CD4-positive, alpha-beta T cell treated with Interleukin-15 for 4 hours (primary cell): ENCODE measurements around the gene STRIP2.
"Not testable (repeated sequence)": the region's sequence is repeated elsewhere in the genome, so short reads cannot be mapped to it uniquely, and the experiment has no call there.

ENCODE experiments used
- DNase-seq: peaks from one replicate; pipeline ENCODE4 v3.0.0-alpha.2; 2020; ENCODE audit warnings: low spot score

STRIP2 gene, protein sequence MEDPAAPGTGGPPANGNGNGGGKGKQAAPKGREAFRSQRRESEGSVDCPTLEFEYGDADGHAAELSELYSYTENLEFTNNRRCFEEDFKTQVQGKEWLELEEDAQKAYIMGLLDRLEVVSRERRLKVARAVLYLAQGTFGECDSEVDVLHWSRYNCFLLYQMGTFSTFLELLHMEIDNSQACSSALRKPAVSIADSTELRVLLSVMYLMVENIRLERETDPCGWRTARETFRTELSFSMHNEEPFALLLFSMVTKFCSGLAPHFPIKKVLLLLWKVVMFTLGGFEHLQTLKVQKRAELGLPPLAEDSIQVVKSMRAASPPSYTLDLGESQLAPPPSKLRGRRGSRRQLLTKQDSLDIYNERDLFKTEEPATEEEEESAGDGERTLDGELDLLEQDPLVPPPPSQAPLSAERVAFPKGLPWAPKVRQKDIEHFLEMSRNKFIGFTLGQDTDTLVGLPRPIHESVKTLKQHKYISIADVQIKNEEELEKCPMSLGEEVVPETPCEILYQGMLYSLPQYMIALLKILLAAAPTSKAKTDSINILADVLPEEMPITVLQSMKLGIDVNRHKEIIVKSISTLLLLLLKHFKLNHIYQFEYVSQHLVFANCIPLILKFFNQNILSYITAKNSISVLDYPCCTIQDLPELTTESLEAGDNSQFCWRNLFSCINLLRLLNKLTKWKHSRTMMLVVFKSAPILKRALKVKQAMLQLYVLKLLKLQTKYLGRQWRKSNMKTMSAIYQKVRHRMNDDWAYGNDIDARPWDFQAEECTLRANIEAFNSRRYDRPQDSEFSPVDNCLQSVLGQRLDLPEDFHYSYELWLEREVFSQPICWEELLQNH

DNA sequence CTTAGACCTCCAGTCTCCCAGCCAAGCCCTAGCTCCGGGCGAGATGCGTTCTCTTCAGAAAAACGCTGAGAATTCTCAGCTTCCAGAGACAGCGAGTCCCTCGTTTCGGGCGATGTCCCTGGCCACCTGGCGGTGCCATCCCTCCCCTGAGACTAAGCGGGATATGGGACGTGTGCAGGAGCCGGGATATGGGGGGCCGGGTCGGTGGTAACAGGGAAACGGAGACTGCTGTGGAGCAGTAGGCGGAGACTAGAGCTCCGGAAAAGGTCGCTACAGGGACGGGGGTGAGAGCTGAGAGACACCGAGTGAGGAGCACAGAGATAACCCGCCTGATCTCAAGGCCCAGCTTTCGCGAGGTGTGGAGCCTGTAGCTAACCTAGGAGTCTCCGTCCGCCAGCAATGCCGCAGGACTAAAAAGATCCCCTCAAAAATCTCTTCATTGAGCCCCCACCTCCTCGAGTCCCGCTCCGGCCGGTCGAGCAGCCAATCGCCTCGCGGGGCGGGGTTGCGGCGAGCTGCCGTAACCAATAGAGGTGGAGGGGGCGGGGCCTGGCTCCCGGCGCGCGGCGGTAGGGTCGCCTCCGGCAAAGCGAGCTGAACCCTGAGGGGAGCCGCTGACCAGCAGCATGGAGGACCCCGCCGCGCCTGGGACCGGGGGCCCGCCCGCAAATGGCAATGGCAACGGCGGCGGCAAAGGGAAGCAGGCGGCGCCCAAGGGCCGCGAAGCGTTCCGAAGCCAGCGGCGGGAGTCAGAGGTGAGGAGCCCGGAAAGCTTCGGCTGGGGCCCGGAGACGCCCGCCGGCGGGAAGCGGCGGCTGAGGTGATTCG lies at the start of gene STRIP2:
Gene STRIP2, plus strand, starts transcription at position 586 of the 828 bp plus-strand sequence. Its CDS starts 41 bp downstream, at position 627.
- DNase-seq = peak; percentile 83

DNA sequence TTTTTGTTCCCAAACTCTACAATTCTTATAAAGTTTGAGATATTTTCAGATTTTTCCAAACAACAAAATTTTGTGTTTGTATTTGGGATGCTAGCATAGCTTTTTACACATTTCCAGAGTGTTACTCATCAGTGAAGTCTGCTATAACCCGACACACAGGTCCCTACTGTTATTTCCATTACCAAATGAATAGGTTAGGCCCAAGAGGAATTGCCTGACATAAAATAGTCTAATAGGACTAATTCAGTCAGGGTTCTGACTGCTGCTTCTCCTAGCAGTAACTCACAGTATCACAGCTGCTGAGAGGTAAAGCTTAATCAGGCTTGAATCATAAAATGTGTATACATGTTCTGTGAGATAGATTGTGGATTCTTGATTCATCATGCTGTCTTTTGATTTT lies 49.1 kb upstream of the STRIP2 start:
- DNase-seq = no peak

DNA sequence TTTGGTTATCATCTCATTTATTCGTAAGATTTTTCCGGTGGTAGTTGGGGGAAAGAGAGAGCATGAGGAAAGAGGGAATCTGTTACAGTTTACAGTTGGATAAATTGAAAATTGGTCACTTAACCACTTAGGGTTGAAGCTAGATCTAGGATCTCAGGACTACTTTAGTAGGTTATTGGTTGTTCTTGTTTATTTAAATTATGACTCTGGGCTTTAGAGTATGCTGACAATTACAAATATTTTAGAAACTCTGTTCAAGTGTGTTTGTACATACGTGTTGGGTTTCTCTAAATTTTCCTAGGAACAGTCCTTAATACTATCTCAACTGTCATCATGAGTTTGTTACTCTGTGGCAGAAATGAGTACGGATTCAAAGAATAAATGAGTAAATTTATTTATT lies 48.6 kb upstream of the STRIP2 start:
- no peak for DNase-seq

DNA sequence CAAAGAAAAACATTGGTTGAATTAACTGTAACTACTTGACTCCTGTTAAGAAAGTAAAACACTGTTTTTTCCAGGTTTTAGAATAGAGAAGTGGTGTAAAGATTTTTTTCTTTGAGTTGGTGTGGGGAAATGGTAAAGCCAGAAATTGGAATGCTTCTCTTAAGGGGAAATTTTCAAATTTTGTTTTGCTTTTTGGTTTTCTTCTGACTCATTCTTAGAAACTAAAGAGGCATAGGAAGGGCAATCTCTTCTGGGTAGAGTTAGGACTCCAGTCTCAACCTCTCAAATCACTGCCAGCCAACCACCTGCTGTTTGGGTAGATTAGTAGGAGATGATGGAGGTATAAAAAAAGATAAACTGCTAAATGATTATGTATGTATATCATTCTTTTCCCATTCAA lies 47.7 kb upstream of the STRIP2 start:
- DNase-seq = no peak

DNA sequence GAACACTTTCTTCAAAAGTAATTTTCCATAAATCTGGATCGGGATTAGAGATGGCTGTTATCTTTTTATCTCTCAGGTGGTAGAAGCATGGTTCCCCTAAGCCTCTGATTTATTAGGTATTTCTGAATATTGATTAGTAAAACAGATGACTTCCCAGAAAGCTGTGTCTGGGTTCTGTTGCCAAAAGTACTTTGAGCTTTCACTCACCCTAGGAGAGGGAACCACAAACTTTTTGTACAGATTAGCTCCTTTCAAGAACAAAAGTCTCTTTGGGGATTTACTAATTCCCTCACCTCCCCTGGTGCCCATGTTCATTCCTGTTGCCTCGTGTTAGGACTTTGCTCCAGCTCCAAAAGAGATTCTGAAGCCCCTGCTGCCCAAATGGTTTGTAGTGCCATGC lies 46.7 kb upstream of the STRIP2 start:
- DNase-seq = no peak

DNA sequence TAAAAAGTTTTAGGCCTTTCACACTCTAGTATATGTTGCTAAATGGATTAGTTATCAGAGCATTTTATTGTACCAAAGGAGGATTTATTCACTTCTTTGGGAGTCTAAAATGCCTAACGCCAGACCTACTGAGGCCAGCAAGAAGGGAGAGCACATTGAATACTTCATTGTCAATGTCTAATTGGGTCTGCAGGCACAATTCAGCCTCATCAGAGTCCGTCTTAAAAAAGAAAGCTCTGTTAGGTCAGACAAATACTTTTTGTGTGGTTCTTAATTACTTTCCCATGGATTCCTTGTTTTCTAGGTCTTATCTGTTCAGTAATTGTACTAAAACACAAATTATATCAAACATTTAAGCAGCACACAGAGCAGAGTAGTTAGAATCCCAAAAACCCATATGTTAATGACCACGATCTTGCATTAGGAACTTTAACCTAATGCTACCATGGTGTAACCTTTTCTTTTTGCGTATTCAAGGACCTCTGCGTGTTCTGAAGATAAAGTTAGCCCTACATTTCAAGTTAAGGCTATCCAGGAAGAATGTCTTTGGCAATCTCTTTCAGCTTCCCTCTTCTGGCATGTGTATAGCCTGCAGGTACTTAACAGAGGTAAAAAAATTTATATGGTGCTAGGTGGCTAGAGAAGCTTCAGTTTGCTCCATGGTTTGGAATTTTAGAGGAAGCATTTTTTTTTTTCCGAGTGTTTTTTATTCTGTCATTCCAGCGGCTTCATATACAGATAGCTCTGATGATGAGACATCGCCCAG lies 45.7 kb upstream of the STRIP2 start:
- DNase-seq = no peak

DNA sequence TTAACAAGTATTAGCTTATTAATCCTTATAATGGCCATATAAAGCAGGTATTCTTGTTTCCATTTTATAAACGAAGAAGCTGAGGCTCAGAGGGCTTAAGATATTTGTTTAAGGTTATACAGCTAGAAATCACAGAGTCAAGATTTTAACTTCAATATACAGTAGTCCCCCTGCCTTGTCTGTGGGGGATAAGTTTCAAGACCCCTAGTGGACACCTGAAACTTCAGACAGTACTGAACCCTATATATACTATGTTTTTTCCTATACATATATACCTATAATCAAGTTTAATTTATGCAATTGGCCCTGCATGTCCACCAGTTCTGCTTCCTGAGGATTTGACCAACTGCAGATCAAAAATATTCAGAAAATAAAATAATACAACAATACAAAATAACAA lies 44.4 kb upstream of the STRIP2 start:
- no peak for DNase-seq

DNA sequence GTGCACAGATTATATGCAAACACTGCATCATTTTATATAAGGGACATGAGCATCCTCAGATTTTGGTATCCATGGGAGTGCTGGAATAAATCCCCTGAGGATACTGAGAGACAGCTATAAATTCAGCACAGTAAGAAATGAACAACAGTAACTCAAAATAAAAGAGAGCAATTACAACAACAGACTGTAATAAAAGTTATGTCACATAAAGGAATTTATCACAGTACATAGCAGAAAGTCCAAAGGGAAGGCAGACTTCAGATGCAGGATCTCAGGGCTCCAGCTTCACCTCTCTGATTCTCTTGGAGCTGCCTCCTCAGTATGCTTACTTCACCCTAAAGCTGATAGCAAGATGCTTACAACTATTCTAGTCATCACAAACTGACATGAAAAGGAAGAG lies 43.9 kb upstream of the STRIP2 start:
- DNase-seq = no peak

DNA sequence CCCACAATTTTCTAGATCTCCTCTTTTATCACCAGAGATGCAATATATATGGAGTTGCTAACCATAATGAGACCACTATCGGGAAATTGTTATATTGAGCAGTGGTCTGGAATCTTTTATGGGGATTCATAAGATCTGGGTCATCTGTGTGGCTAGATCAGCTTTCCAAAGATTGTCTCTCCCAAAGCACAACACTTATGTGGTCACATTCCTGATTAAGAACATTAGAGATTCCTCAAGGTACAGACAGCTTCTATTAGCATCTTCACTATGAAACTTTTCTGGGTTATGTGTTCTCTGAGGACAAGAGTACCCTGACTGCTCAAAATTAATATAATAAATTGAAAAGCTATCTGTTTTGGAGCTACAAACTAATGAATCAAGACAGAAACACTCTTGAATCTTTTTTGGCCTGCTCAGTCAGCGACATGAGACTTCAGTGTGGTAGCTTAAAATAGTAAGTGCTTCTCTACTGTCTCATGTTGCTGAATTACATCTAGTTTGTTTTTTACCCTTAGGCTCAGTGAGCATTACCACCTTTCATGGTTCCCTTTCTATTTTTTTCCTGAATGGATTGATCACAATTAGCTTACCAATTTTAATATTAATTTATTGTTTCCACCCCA lies 42.6 kb upstream of the STRIP2 start:
- no peak for DNase-seq

DNA sequence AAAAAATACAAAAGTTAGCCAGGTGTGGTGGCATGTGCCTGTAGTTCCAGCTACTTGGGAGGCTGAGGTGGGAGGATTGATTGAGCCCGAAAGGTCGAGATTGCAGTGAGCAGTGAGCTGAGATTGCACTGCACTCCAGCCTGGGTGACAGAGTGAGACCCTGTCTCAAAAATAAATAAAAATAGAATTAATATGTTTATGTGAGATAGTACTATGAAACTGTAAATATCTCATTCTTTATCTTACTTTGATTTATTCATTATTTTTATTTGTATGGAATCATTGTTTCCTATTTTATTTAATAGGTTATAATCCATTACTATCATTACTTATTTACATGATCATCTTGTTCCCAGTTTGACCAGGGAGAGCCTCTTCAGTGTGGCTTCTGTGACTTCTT lies 41.0 kb upstream of the STRIP2 start:
- no peak for DNase-seq

DNA sequence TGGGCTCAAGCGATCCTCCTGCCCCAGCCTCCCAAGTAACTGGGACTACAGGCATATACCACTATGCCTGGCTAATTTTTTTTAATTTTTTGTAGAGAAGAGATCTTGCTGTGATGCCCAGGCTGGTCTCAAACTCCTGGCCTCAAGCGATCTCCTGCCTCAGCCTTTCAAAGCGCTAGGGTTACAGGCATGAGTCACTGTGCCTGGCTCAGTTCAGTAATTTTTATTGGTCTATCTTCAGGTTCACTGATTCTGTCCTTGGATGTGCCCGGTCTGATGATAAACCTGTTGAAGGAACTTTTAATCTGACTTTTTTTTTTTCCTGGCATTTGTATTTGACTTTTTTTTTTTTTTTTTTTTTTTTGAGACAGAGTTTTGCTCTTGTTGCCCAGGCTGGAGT lies 40.1 kb upstream of the STRIP2 start:
- no peak for DNase-seq

DNA sequence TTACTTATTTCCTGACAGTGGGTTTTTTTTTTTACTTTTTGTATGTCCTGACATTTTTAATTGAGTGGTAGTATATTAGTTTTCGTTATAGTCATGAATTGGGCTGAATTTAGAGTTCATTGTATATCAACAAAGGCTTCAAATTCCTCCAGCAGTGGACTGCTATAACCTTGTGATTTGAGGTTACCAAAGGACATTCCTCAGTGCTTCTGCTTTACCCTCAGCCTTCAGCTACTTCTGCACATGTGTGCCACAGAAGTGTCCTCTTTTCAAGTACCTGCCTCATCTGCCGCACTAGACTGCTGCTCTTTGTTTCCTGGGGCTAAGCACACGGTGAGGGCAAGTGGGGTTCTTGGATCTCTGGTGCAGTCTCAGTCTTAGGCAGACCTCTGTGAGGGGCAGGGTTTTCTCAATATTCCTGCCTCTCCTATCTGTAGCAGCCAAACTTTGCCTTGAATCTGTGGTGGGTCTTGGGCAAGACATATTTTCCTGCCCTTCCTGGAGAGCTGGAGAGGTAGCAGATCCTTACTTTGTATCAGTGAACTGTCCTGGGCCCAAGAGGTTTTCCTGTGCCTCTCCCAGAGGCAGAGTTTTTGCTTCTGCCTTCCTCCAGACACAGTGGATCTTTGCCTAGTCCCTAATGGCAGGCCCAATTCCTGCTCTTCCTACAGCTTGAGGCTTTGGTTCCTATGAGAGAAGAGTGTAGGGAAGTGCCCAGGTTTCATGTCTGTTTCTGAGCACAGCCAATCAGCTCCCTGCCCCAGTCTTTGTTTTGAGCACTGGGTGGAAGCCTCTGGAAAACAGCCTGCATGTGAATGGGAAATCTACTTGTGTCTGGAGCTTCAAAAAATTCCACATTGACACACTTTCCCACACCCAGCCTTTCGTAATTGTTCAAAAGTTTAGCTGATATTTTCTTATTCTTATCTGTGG lies 39.0 kb upstream of the STRIP2 start:
- DNase-seq = no peak

DNA sequence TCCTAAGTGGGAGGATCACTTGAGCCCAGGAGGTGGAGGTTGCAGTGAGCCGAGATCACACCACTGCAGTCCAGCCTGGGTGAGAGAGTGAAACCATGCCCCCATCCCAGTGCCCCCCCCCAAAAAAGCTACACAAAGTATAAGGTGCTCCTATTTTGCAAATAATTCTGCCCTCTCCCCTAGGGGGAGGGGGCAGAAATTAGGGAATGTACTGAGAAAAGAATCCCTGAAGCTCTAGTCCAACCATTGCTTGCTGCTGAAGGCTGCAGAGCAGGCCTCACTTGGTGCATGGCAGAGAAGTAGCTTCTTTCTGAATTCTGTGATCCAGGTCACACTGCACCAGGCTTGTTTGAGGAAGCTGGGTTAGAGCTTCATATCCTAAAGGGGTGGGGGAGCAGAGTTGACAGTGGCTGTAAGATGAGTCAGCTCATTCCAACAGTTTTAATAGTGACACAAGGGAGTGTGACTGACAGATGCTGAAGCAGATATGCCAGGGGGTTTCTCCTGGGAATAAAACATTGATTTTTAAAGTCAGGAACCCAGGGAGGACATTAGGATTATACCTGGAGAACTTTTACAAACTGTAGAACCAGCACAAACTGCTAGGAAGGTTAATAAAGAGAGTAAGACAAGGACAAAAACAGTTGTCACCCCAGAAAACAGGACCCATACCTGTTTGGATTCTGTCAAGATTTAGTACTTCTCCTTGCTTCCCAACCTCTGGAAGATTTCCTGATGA lies 32.8 kb upstream of the STRIP2 start:
- no peak for DNase-seq

DNA sequence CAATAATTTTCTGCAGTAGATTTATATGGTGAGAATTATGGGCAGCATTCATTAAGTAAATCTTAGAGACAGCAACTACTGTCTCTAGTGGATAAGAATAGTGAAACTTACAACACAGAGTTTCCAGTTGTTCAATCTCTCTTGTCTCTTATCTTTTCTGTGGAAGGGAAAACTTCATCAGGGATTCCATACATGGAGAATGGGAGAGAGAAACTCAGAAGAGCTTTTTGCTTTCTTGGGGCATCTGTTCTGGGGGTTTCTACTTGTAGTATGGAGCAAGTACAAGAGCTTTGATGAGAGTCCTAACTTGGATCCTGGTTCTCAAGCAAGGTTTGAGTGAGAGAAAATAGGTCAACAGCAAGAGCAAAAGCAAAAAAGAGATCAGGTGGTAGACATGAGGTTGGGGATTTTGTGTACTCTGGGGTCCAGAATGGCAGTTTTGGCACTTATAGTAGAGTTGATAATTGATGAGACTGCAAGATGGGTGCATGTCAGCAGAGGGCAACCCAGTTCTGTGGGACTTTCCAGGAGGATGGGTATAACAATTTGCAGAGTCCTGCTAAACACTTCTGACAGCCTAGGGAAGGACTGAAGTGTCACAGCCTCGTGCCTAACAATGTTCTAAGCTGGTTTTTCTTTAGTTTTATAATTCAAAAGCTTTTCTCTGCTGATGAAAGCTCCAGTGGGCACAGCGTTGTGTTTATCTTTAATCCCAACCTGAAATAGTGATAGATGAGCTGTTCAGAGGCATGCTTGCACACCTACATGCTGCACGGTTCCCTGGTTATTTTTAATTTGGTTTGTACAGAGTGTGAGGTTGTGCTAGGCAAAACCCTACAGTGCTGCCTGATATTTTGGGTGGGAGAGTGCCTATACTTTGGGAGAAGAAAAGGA lies 32.0 kb upstream of the STRIP2 start:
- DNase-seq = no peak

DNA sequence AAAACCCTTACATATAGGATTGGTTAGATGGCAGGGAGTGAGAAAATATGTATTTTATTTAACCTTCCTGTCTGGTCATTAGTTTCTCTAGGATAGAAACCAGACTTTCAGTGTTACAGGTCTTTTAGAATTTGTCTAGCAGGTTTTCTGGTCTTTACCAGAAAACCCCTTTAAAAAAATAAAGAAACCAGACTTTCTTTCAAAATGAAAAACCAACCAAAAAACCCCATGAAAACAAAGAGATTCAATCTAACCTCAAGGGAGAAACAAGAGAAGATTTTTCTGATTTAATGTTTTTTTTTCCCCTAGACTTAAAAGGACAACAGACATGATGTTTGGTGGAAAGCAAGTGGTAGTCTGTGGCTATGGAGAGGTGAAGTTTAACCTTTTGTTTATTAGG lies 28.7 kb upstream of the STRIP2 start:
- no peak for DNase-seq

DNA sequence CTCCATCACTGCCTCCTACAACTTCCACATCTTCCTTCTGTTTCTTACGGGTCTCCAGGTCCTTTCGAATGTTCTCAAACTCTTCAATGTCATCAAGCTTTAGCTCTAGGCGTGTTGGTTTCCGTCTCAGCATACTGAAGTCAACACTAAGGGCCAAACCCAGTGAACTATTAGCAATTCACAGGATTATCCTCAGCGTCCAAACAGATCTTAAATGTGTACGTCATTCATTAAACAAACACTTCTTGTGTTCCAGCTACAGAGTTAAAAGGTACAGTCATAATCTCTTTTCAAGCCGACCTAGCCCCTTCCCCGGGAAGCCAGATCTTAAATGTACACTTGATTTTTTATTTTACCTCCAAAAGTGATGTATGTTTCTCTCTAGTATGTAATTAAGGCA lies 24.0 kb upstream of the STRIP2 start:
- DNase-seq = not testable (repeated sequence)

DNA sequence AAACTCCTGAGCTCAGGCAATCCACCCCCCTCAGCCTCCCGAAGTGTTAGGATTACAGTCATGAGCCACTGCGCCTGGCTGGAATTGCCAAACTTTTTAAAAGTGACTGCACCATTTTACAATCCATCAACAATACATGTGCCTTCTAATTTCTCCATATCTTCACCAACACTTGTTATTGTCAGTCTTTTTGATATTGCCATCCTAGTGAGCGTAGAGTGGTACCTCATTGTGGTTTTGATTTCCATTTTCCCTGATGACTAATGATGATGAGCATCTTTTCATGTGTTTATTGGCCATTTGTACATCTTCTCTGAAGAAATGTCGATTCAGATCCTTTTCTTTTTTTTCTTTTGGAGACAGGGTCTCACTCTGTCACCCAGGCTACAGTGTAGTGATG lies 21.7 kb upstream of the STRIP2 start:
- no peak for DNase-seq

DNA sequence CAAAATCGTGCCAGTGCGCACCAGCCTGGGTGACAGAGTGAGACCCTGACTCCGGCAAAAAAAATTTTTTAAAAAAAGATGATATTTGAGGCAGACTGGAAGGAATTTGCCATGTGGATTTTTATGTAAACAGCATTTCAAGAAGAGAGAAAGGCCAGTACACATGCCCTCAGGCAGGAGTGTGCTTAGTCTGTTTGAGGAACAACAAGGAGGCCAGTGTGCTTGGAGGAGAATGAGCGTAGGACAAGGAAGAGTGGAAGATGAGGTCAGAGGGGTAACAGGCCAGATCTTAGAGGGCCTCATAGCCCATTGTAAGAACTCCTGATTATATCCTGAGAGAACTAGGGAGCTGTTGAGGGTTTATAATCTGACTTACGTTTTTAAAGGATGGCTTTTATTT lies 17.2 kb upstream of the STRIP2 start:
- no peak for DNase-seq
